HAP-1 (cell line): Measurements from ENCODE around the gene APBB2.

Experiments
- DNase-seq, 2 experiments: peaks; one replicate each; pipeline ENCODE4 v3.0.0-alpha.2; 2016 to 2020; ENCODE audit warnings: low spot score in 2 of 2
- H3K27me3 ChIP-seq: fragments of 250-450 bp; sonication (Bioruptor Pico); 2 replicates; pipeline ENCODE4 v1.5.1; 2020; ENCODE audit warnings: low read depth, mild to moderate bottlenecking, moderate library complexity
- H3K36me3 ChIP-seq: fragments of 250-450 bp; sonication (Bioruptor Pico); replicated peaks from 2 replicates; pipeline ENCODE4 v1.5.1; 2020; ENCODE audit warnings: mild to moderate bottlenecking
- H3K4me1 ChIP-seq: fragments of 250-450 bp; sonication (Bioruptor Pico); 2 replicates; pipeline ENCODE4 v1.5.1; 2020; ENCODE audit warnings: mild to moderate bottlenecking
- H3K4me3 ChIP-seq: fragments of 250-450 bp; sonication (Bioruptor Pico); 2 replicates; pipeline ENCODE4 v1.5.1; 2020; ENCODE audit warnings: mild to moderate bottlenecking, moderate library complexity
- H3K9me3 ChIP-seq: fragments of 250-450 bp; sonication (Bioruptor Pico); 2 replicates; pipeline ENCODE4 v1.5.1; 2020; ENCODE audit warnings: mild to moderate bottlenecking, moderate library complexity
- in situ Hi-C: fragments of 300-500 bp; cut with MboI; formaldehyde crosslinking; loops from 3 replicates; pipeline ENCODE4 v1.14.3; 2020; ENCODE audit warnings: low sequenced_read_pairs, inconsistent platforms, mixed read lengths

The APBB2 gene

GRCh38 chr4:41098093-41099048 lies 116.0 kb downstream of the APBB2 start:
- Histone ChIP-seq H3K36me3 (no peaks in the 10 kb centered on the region), H3K9me3 (no peaks in the 10 kb centered on the region), H3K27me3 (no peaks in the 10 kb centered on the region), H3K4me3 (no peak overlapping the region), H3K4me1 (peaks cover 29% of the 10 kb centered on the region)
- in situ Hi-C loops = no loop called here
- DNase-seq = peak; percentile 61 to 68

GRCh38 chr4:41095973-41096372 lies 118.4 kb downstream of the APBB2 start:
- in situ Hi-C loops = no loop called here
- peaks cover 27% of the 10 kb centered on the region for H3K4me1 ChIP-seq
- H3K9me3 ChIP-seq = no peaks in the 10 kb centered on the region
- DNase-seq = no peak
- H3K27me3 ChIP-seq = no peaks in the 10 kb centered on the region
- H3K36me3 ChIP-seq = no peaks in the 10 kb centered on the region
- no peak overlapping the region for H3K4me3 ChIP-seq

- in situ Hi-C loops = no loop called here
- DNase-seq = no peak
- H3K27me3 ChIP-seq = no peaks in the 10 kb centered on the region
- H3K4me3 ChIP-seq = no peak overlapping the region
- H3K4me1 ChIP-seq = peaks cover 27% of the 10 kb centered on the region
- no peaks in the 10 kb centered on the region for H3K36me3 ChIP-seq
- H3K9me3 ChIP-seq = no peaks in the 10 kb centered on the region
Measured at GRCh38 chr4:41095192-41095872, 119.0 kb downstream of the APBB2 start.

GRCh38 chr4:41092128-41092527 lies 122.2 kb downstream of the APBB2 start:
- Histone ChIP-seq H3K27me3 (no peaks in the 10 kb centered on the region), H3K4me3 (no peak overlapping the region), H3K36me3 (no peaks in the 10 kb centered on the region), H3K4me1 (peaks cover 3% of the 10 kb centered on the region; the same call in 1 of the 2 replicates), H3K9me3 (no peaks in the 10 kb centered on the region)
- peak; percentile 35 to 53 for DNase-seq
- in situ Hi-C loops = no loop called here

- no peak overlapping the region for H3K4me3 ChIP-seq
- DNase-seq = no peak
- no peaks in the 10 kb centered on the region for H3K27me3 ChIP-seq
- H3K36me3 ChIP-seq = no peaks in the 10 kb centered on the region
- in situ Hi-C loops = no loop called here
- peaks cover 30% of the 10 kb centered on the region for H3K4me1 ChIP-seq
- H3K9me3 ChIP-seq = peaks cover 8% of the 10 kb centered on the region; the same call in 1 of the 2 replicates
Measured at GRCh38 chr4:41081847-41082246, 132.5 kb downstream of the APBB2 start.

- Histone ChIP-seq H3K36me3 (no peaks in the 10 kb centered on the region), H3K4me1 (peaks cover 30% of the 10 kb centered on the region), H3K4me3 (no peak overlapping the region), H3K9me3 (no peaks in the 10 kb centered on the region), H3K27me3 (no peaks in the 10 kb centered on the region)
- in situ Hi-C loops = no loop called here
- no peak for DNase-seq
Measured at GRCh38 chr4:41080976-41081375, 133.4 kb downstream of the APBB2 start.

- H3K4me1 ChIP-seq = peaks cover 26% of the 10 kb centered on the region
- no peak overlapping the region for H3K4me3 ChIP-seq
- H3K9me3 ChIP-seq = no peaks in the 10 kb centered on the region
- no peaks in the 10 kb centered on the region for H3K36me3 ChIP-seq
- H3K27me3 ChIP-seq = no peaks in the 10 kb centered on the region
- in situ Hi-C loops = no loop called here
- peak; percentile 56 to 93 for DNase-seq
Measured at GRCh38 chr4:41079881-41080560, 134.3 kb downstream of the APBB2 start.

GRCh38 chr4:41077628-41078027 lies 136.7 kb downstream of the APBB2 start:
- peaks cover 26% of the 10 kb centered on the region for H3K4me1 ChIP-seq
- DNase-seq = no peak
- H3K27me3 ChIP-seq = no peaks in the 10 kb centered on the region
- no peaks in the 10 kb centered on the region for H3K9me3 ChIP-seq
- in situ Hi-C loops = no loop called here
- no peak overlapping the region for H3K4me3 ChIP-seq
- H3K36me3 ChIP-seq = no peaks in the 10 kb centered on the region

GRCh38 chr4:41076481-41076880 lies 137.9 kb downstream of the APBB2 start:
- in situ Hi-C loops = no loop called here
- no peaks in the 10 kb centered on the region for H3K27me3 ChIP-seq
- peaks cover 25% of the 10 kb centered on the region for H3K4me1 ChIP-seq
- H3K36me3 ChIP-seq = no peaks in the 10 kb centered on the region
- DNase-seq = no peak
- H3K9me3 ChIP-seq = no peaks in the 10 kb centered on the region
- no peak overlapping the region for H3K4me3 ChIP-seq

- Histone ChIP-seq H3K9me3 (no peaks in the 10 kb centered on the region), H3K4me1 (peaks cover 8% of the 10 kb centered on the region), H3K36me3 (no peaks in the 10 kb centered on the region), H3K27me3 (no peaks in the 10 kb centered on the region), H3K4me3 (no peak overlapping the region)
- in situ Hi-C loops = no loop called here
- DNase-seq = no peak
Measured at GRCh38 chr4:41074215-41074614, 140.1 kb downstream of the APBB2 start.

- Histone ChIP-seq H3K27me3 (no peaks in the 10 kb centered on the region), H3K9me3 (no peaks in the 10 kb centered on the region), H3K36me3 (no peaks in the 10 kb centered on the region), H3K4me1 (no peaks in the 10 kb centered on the region), H3K4me3 (no peak overlapping the region)
- in situ Hi-C loops = no loop called here
- no peak for DNase-seq
Measured at GRCh38 chr4:41072021-41072777, 142.1 kb downstream of the APBB2 start.

GRCh38 chr4:41070516-41071281 lies 143.6 kb downstream of the APBB2 start:
- Histone ChIP-seq H3K4me3 (no peak overlapping the region), H3K9me3 (no peaks in the 10 kb centered on the region), H3K36me3 (no peaks in the 10 kb centered on the region), H3K27me3 (no peaks in the 10 kb centered on the region), H3K4me1 (no peaks in the 10 kb centered on the region)
- DNase-seq = no peak
- in situ Hi-C loops = no loop called here

- no peaks in the 10 kb centered on the region for H3K4me1 ChIP-seq
- no peaks in the 10 kb centered on the region for H3K27me3 ChIP-seq
- H3K36me3 ChIP-seq = no peaks in the 10 kb centered on the region
- no peak for DNase-seq
- H3K9me3 ChIP-seq = no peaks in the 10 kb centered on the region
- no peak overlapping the region for H3K4me3 ChIP-seq
- in situ Hi-C loops = no loop called here
Measured at GRCh38 chr4:41069838-41070237, 144.5 kb downstream of the APBB2 start.
